Measurements from ENCODE around the gene PTPN1. TPM values are rescaled to one million over a fixed set of nuclear protein-coding genes. Genes with fewer than 3 reads are reported as not detected.

The PTPN1 gene
- total RNA-seq, 4 donors from 2014 or later = 20.5 to 28.8 (median 24.9) TPM

- intact Hi-C loops (cut with DNase I) = no loop called here
- WGBS, 2 donors = 71 to 79% methylated on average over 10 of the region's 10 CpGs
- TF ChIP-seq POLR2A (IDR thresholded peaks at IDR 0.05) (no peak), CTCF (IDR thresholded peaks at IDR 0.05) (no peak)
Observed at GRCh38 chr20:50633361-50633760, 123.2 kb downstream of the PTPN1 start.

GRCh38 chr20:50634191-50634590, 124.0 kb downstream of the PTPN1 start:
- no peaks in the 10 kb centered on the region for H3K9me3 ChIP-seq
- H3K36me3 ChIP-seq = no peaks in the 10 kb centered on the region
- TF ChIP-seq POLR2A (IDR thresholded peaks at IDR 0.05) = no peak
- TF ChIP-seq CTCF (IDR thresholded peaks at IDR 0.05) = no peak
- intact Hi-C loops (cut with DNase I) = no loop called here
- WGBS, 2 donors = 78 to 91% methylated on average over 6 of the region's 6 CpGs
- DNase-seq = no peak
- no peaks in the 10 kb centered on the region for H3K27me3 ChIP-seq
- no peak overlapping the region for H3K4me3 ChIP-seq (replicated peaks in 1 of 3)
- no peak overlapping the region for H3K27ac ChIP-seq
- peaks cover 30 to 48% of the 10 kb centered on the region in 2 donors for H3K4me1 ChIP-seq

More at GRCh38 chr20:50633361-50633760, 123.2 kb downstream of the PTPN1 start:
- Histone ChIP-seq H3K4me3 (replicated peaks in 1 of 3) (no peak overlapping the region), H3K9me3 (no peaks in the 10 kb centered on the region), H3K4me1 (peaks cover 30 to 43% of the 10 kb centered on the region in 2 donors), H3K36me3 (no peaks in the 10 kb centered on the region), H3K27ac (no peak overlapping the region), H3K27me3 (no peaks in the 10 kb centered on the region)
- DNase-seq = no peak

MicroRNAs encoded within 50 kb of the gene (microRNA counts, 767-probe panel; counts per million panel counts)
- 0 to 976 counts per million in 2 donors for microRNA hsa-miR-645

Small RNA genes lying within 50 kb of the gene (microRNA-seq; reads per million reads assigned to microRNA genes)
- gene MIR1302-5 (not detected), gene MIR645 (not detected)

Small RNA genes lying within 50 kb of the gene (small RNA-seq; reads per million reads assigned to genes)
- not detected for gene COX6CP2
- not detected for gene MIR1302-5
- gene MIR645 = not detected
- not detected for gene RF00019

Other genes starting within 250 kb of the PTPN1 start
- 10 to 100 TPM in 1 of 4 donors, 1 to 10 TPM in 3; 6.2 to 23.9 (median 9.5) TPM for gene RIPOR3, start 181.2 kb downstream of the PTPN1 start, total RNA-seq
- gene PARD6B, start 221.2 kb downstream of the PTPN1 start, total RNA-seq = 10 to 100 TPM; 14.3 to 18.1 (median 17.7) TPM

Measured in thyroid gland (tissue), 4 donors.